ENCODE results near the gene IL18.
"Not testable (repeated sequence)": the region's sequence is repeated elsewhere in the genome, so short reads cannot be mapped to it uniquely, and the experiment has no call there.

The IL18 gene

DNA sequence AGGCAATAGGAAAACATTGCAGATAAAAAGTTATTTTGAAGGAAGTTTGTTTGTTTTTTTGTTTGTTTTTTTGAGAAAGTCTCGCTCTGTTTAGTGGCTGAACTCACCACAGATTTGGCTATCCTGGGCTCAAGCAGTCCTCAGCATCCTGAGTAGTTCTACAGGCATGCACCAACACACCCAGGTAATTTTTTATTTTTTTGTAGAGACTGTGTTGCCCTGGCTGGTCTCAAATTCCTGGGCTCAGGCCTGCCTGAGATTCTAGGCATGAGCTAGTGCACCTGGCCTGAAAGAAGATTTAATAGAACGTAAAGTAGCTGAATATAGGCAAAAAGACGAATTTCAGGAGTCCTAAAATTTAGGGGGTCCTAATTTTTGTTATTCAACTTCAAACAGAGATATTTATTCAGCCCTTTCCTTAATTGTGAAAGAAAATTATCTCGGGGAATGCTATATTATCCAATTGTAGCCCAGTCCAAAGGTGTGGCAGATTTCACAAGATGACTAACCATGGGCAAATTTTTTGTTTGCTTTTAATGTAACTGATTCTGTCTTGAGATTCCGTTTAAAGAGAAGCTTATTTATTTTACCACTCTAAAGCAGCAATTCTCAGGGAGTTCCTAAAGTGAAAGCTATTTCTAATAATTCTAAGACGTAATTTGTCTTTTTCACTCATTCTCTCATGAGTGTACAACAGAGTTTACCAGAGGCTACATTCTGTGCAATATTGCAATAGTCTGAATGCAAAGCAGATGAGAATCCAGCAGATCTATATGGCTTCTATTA, 940 bp downstream of the IL18 start:
- H3K4me3 ChIP-seq (ENCODE audit: control insufficient read depth, low read depth, low read length), result no peak overlapping the region
- TF ChIP-seq, protein P1, sequence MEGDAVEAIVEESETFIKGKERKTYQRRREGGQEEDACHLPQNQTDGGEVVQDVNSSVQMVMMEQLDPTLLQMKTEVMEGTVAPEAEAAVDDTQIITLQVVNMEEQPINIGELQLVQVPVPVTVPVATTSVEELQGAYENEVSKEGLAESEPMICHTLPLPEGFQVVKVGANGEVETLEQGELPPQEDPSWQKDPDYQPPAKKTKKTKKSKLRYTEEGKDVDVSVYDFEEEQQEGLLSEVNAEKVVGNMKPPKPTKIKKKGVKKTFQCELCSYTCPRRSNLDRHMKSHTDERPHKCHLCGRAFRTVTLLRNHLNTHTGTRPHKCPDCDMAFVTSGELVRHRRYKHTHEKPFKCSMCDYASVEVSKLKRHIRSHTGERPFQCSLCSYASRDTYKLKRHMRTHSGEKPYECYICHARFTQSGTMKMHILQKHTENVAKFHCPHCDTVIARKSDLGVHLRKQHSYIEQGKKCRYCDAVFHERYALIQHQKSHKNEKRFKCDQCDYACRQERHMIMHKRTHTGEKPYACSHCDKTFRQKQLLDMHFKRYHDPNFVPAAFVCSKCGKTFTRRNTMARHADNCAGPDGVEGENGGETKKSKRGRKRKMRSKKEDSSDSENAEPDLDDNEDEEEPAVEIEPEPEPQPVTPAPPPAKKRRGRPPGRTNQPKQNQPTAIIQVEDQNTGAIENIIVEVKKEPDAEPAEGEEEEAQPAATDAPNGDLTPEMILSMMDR (IDR thresholded peaks at IDR 0.05; ENCODE audit: control insufficient read depth, insufficient read depth, low read depth, low read length, missing control alignments), result no peak
- no peak for DNase-seq (ENCODE audit: low read depth)

DNA sequence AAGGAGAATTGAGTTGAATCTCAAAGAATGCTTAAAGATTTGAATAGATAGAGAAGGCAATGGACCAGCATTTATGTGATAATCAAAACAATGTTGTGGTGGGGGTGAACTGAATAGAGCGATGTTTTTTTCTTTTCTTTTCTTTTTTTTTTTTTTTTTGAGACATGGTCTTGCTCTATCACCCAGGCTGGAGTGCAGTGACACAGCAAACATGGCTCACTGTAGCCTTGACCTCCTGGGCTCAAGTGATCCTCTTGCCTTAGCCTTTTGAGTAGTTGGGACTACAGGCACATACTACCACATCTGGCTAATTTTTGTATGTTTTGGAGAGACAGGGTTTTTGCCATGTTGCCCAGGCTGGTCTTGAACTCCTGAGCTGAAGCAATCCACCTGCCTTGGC, 1.7 kb downstream of the IL18 start:
- not testable (repeated sequence) for H3K4me3 ChIP-seq (ENCODE audit: control insufficient read depth, low read depth, low read length); DNase-seq (ENCODE audit: low read depth)

DNA sequence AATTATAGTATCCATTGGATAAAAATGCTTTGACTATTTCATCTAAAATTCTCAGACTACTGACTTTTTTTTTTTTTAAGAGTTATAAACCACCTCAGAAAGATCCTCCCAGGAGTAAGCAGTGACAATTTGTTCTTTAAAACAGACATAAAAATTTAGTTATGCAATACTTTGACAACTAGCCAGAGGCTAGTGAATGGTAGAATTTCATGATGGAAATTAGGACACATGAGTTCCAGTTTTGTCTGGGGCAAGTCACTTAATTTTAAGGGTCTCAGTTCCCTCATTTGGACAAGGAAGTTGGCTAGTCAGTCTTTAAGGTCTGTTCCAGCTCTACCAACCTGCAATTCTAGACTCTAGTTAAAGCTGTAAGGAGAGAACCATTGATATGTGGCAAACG, 2.9 kb downstream of the IL18 start:
- no peak for DNase-seq (ENCODE audit: low read depth)
- TF ChIP-seq, protein P1 (IDR thresholded peaks at IDR 0.05; ENCODE audit: control insufficient read depth, insufficient read depth, low read depth, low read length, missing control alignments), result no peak
- H3K4me3 ChIP-seq (ENCODE audit: control insufficient read depth, low read depth, low read length), result no peak overlapping the region

DNA sequence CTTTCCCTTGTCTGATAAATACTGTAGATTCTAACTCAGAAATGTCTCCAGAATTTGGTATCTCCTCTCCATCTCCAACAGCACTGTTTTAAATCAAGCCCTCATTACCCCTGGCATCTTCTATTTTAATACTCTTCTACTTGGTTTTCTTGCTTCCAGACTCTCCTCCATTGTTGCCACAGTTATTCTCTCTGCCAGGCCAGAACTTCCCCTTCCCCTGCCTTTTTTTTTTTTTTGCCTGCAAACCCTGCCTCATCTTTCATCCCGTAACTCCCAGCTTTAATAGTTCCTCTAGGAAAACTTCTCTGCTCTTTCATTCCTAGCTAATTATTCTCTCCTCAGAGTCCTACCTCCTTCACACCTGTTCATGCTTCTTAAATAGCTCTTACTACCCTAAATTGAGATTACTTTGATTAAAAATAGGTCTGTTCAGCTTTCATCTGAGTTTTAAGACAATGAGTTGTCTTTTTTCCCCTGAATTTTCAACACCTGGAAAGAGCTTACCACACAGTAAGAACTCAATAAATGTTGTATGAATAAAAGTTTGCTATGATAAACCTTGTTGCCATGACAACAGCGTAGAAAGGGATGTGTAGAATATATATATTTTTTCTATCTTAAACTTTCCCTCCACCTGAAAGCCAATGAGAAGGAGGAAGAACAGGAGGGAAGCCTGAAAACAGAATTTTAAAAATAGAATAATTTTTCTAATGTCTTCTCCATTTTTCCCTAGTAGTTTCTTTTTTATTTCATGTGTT, 3.6 kb downstream of the IL18 start:
- H3K4me3 ChIP-seq (ENCODE audit: control insufficient read depth, low read depth, low read length), result no peak overlapping the region
- no peak for DNase-seq (ENCODE audit: low read depth)
- TF ChIP-seq, protein P1 (IDR thresholded peaks at IDR 0.05; ENCODE audit: control insufficient read depth, insufficient read depth, low read depth, low read length, missing control alignments), result no peak

DNA sequence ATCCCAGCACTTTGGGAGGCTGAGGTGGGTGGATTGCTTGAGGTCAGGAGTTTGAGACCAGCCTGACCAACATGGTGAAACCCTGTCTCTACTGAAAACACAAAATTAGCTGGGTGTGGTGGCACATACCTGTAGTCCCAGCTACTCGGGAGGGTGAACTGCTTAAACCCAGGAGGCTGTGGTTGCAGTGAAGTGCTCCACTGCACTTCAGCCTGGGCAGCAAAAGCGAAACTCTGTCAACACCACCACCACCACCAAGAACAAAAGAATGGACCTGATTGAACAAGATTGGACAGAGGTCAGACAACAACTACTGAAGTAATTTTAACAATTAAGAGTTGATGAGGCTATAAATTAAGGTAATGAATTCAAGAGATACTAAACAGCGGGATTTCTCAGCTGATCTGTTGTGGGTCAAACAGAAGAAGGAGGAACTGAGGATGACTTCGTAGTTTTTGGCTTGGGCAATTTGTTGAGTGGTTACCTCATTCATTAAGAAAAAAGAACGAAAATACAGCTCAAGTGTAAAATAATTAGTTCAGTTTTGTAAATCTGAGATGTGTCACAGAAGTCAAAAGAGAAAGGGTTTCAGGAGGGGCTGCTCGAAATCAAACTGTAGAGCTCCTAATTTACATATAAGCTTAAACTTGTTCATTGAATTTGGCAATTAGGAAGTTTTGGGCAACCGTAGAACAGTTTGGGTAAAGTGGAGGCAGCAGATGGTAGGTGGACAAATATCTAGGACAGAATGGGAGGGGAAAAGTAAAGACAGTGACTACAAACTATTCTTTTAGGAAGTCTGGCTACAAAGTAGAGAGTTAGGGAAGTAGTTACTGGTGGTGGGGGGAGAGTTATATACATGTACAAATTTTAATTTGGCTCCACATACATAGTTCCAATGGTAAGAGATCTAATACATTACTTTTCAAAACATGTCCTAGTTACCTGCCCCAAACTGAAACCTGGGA, 4.5 kb downstream of the IL18 start:
- TF ChIP-seq, protein P1 (IDR thresholded peaks at IDR 0.05; ENCODE audit: control insufficient read depth, insufficient read depth, low read depth, low read length, missing control alignments), result no peak
- no peak for DNase-seq (ENCODE audit: low read depth)
- H3K4me3 ChIP-seq (ENCODE audit: control insufficient read depth, low read depth, low read length), result no peak overlapping the region

DNA sequence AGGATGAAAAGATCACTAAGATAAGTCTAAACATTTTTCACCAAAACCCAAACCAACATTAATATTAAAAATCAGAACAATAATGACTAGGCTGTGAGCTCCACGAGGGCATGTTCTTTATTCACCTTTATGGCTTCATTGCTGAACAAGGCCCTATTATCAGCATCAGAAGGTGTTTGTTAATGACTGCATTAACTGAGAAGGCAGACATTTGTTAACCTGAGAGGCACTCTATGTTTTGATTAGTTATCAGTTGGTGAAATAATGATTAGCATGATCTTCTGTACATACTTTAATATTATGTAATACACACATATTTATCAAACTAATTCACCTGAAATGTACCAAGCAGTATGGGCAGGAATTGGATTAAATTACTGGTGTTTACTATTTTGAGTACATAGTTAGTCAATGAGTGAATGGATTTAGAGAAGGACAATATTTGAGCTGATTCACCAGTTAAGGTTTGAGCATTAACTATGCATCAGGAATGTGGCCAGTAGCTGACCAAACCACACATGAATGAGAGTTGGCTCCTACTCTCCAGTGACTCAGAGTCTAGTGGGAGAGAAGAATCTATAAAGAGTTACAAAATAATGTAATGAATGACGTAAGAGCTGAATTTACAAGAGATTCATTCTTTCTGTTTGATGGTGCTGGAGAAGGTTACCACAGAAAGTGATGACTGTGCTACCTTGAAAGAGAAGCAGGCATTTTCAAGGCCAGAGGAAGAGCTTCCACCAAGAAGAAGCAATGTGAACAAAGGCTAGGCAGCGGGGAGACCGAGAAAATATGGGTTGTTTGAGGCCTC, 6.7 kb downstream of the IL18 start:
- peak; percentile 99 for DNase-seq (ENCODE audit: low read depth)
- TF ChIP-seq, protein P1 (IDR thresholded peaks at IDR 0.05; ENCODE audit: control insufficient read depth, insufficient read depth, low read depth, low read length, missing control alignments), result no peak
- H3K4me3 ChIP-seq (ENCODE audit: control insufficient read depth, low read depth, low read length), result no peak overlapping the region
